SK-N-SH (cell line): ENCODE measurements around the gene LCN1. TPM values are rescaled to one million over a fixed set of nuclear protein-coding genes. Genes with fewer than 3 reads are reported as not detected.

Experiments
- CTCF ChIA-PET: fragments of 300-600, 350-600 bp; formaldehyde crosslinking; extraction: SDS; loops from one replicate; lab custom pipeline; 2021; lab: Yijun Ruan, JAX
- POLR2A ChIA-PET: fragments of 350-600 bp; sonication (Branson Sonifier 250); formaldehyde crosslinking; extraction: SDS; loops from one replicate; lab custom pipeline; 2020; ENCODE audit warnings: antibody characterized with exemption, inconsistent platforms; lab: Yijun Ruan, JAX
- DNase-seq: peaks from one replicate; pipeline ENCODE4 v3.0.0; 2012
- H2AFZ ChIP-seq: fragments of 200-600 bp; sonication (generic); 2 replicates; pipeline ENCODE4 v1.8.1; 2016; ENCODE audit warnings: antibody characterized with exemption, mild to moderate bottlenecking, low read depth
- H3F3A ChIP-seq: fragments of 200-600 bp; sonication (generic); replicated peaks from 2 replicates; pipeline ENCODE3; 2016; ENCODE audit warnings: antibody characterized with exemption, mild to moderate bottlenecking; ENCODE audit not compliant: insufficient read depth
- H3K27ac ChIP-seq, 2 experiments: fragments of 200-500 bp in 1 of 2; fragments of 200-600 bp in 1 of 2; sonication (Bioruptor generic) in 1 of 2; sonication (generic), shearing (Covaris generic) in 1 of 2; 2 replicates each; pipeline versions ENCODE4 v1.5.1 to v1.6.1; 2014 to 2016; ENCODE audit warnings: low read depth in 2 of 2, inconsistent platforms in 1 of 2, low read length in 1 of 2, mild to moderate bottlenecking in 1 of 2, mixed read lengths in 1 of 2
- H3K27me3 ChIP-seq: fragments of 200-600 bp; sonication (generic), shearing (Covaris generic); 2 replicates; pipeline ENCODE4 v1.6.1; 2016; ENCODE audit warnings: mixed run types; ENCODE audit not compliant: insufficient read depth
- H3K36me3 ChIP-seq, 2 experiments: fragments of 200-500 bp in 1 of 2; fragments of 200-600 bp in 1 of 2; sonication (Bioruptor generic) in 1 of 2; sonication (generic) in 1 of 2; replicated peaks in 1 of 2; 2 replicates each; pipeline versions ENCODE3 to v1.5.1; 2014 to 2016; ENCODE audit warnings: low read length in 1 of 2, mild to moderate bottlenecking in 1 of 2; ENCODE audit not compliant: insufficient read depth in 2 of 2, control insufficient read depth in 1 of 2
- H3K4me1 ChIP-seq, 2 experiments: fragments of 200-500 bp in 1 of 2; fragments of 200-600 bp in 1 of 2; sonication (Bioruptor generic) in 1 of 2; sonication (generic), shearing (Covaris generic) in 1 of 2; 2 replicates each; pipeline versions ENCODE4 v1.5.1 to v1.6.1; 2014 to 2016; ENCODE audit warnings: low read depth in 1 of 2, low read length in 1 of 2, mixed run types in 1 of 2; ENCODE audit not compliant: insufficient read depth in 2 of 2, control insufficient read depth in 1 of 2
- H3K4me2 ChIP-seq: fragments of 200-600 bp; sonication (generic), shearing (Covaris generic); 2 replicates; pipeline ENCODE4 v1.6.1; 2017; ENCODE audit warnings: mixed run types
- H3K4me3 ChIP-seq, 2 experiments: fragments of 200-500 bp in 1 of 2; fragments of 200-600 bp in 1 of 2; sonication (Bioruptor generic) in 1 of 2; sonication (generic), shearing (Covaris generic) in 1 of 2; 2 replicates each; pipeline versions ENCODE4 v1.5.1 to v1.8.1; 2014 to 2016; ENCODE audit warnings: low read depth in 2 of 2, inconsistent platforms in 1 of 2, low read length in 1 of 2, mild to moderate bottlenecking in 1 of 2, mixed read lengths in 1 of 2, moderate library complexity in 1 of 2
- H3K79me2 ChIP-seq: fragments of 200-600 bp; sonication (generic); 2 replicates; pipeline ENCODE4 v1.8.1; 2017; ENCODE audit warnings: mild to moderate bottlenecking; ENCODE audit not compliant: insufficient read depth
- H3K9ac ChIP-seq: fragments of 200-600 bp; sonication (generic); 2 replicates; pipeline ENCODE4 v1.6.1; 2017; ENCODE audit warnings: mixed run types
- H3K9me2 ChIP-seq: fragments of 200-600 bp; sonication (generic); 2 replicates; pipeline ENCODE4 v1.6.1; 2017; ENCODE audit warnings: mixed run types
- H3K9me3 ChIP-seq: fragments of 200-600 bp; sonication (generic); 2 replicates; pipeline ENCODE4 v1.6.1; 2017; ENCODE audit warnings: mixed run types, mild to moderate bottlenecking, moderate library complexity
- H4K20me1 ChIP-seq: fragments of 200-600 bp; sonication (generic); 2 replicates; pipeline ENCODE4 v1.6.1; 2017; ENCODE audit warnings: mild to moderate bottlenecking, mixed run types; ENCODE audit not compliant: insufficient read depth
- CHD2 ChIP-seq: fragments of 150-350 bp; IDR thresholded peaks from 2 replicates; pipeline ENCODE4 v1.6.1; 2018; ENCODE audit warnings: low read length; ENCODE audit not compliant: partially characterized antibody
- ELF1 ChIP-seq: IDR thresholded peaks from 2 replicates; pipeline ENCODE4 v1.4.0; 2012
- FOXM1 ChIP-seq: IDR thresholded peaks from 2 replicates; pipeline ENCODE4 v1.4.0; 2012; ENCODE audit warnings: low read depth, mild to moderate bottlenecking
- GATA2 ChIP-seq: sonication (generic); formaldehyde crosslinking; IDR thresholded peaks from 2 replicates; pipeline ENCODE4 v1.5.0; 2020; ENCODE audit warnings: mild to moderate bottlenecking, missing genetic modification reagents
- IRF3 ChIP-seq: fragments of 150-350 bp; IDR thresholded peaks from 2 replicates; pipeline ENCODE4 v1.6.1; 2016; ENCODE audit warnings: mild to moderate bottlenecking, low read depth, low read length
- JUND ChIP-seq: IDR thresholded peaks from 2 replicates; pipeline ENCODE4 v1.4.0; 2012
- MEF2A ChIP-seq: IDR thresholded peaks from 2 replicates; pipeline ENCODE4 v1.4.0; 2012; ENCODE audit warnings: low read depth, borderline replicate concordance
- MXI1 ChIP-seq: IDR thresholded peaks from 2 replicates; pipeline ENCODE4 v1.6.1; 2012; ENCODE audit warnings: mild to moderate bottlenecking, low read depth, low read length, improper control_type of control experiment
- NFIC ChIP-seq: IDR thresholded peaks from 2 replicates; pipeline ENCODE4 v1.4.0; 2012; ENCODE audit warnings: borderline replicate concordance
- NRF1 ChIP-seq: IDR thresholded peaks from 2 replicates; pipeline ENCODE4 v1.6.1; 2012; ENCODE audit warnings: low read depth, mild to moderate bottlenecking, low read length
- POLR2AphosphoS5 ChIP-seq: IDR thresholded peaks from 2 replicates; pipeline ENCODE4 v1.6.1; 2012; ENCODE audit warnings: low read depth, low read length
- RCOR1 ChIP-seq: fragments of 150-350 bp; IDR thresholded peaks from 2 replicates; pipeline ENCODE4 v1.6.1; 2017; ENCODE audit warnings: antibody characterized with exemption, low read length
- SMC3 ChIP-seq: IDR thresholded peaks from 2 replicates; pipeline ENCODE4 v1.6.1; 2012; ENCODE audit warnings: low read depth, low read length, improper control_type of control experiment
- TAF1 ChIP-seq: IDR thresholded peaks from 2 replicates; pipeline ENCODE4 v1.6.1; 2012; ENCODE audit warnings: low read depth, mild to moderate bottlenecking, low read length, moderate library complexity, borderline replicate concordance
- TCF12 ChIP-seq: IDR thresholded peaks from 2 replicates; pipeline ENCODE4 v1.4.0; 2012
- TEAD4 ChIP-seq: IDR thresholded peaks from 2 replicates; pipeline ENCODE4 v1.4.0; 2012; ENCODE audit warnings: mild to moderate bottlenecking, borderline replicate concordance; ENCODE audit not compliant: insufficient read depth
- USF2 ChIP-seq: fragments of 150-350 bp; IDR thresholded peaks from 2 replicates; pipeline ENCODE4 v1.6.1; 2017; ENCODE audit warnings: antibody characterized with exemption, low read length, low read depth, borderline replicate concordance
- YY1 ChIP-seq: IDR thresholded peaks from 2 replicates; pipeline ENCODE4 v1.4.0; 2012; ENCODE audit warnings: low read depth, mild to moderate bottlenecking
- WGBS: methylation state at CpG from one replicate; pipeline ENCODE4 v1.1.6; 2017; ENCODE audit warnings: low lambda C conversion rate; 5-methylcytosine and 5-hydroxymethylcytosine counted together
- polyA plus RNA-seq, 3 experiments: library from polyadenylated mRNA; depleted of rRNA; stranded (reverse); fragments of >200 nt; gene quantifications; 2 replicates each; pipeline ENCODE4 v1.2.3, GENCODE V29; 2012
- TF ChIP-seq, protein P1 (sequence below): IDR thresholded peaks from 2 replicates; pipeline ENCODE4 v1.4.0; 2012; ENCODE audit warnings: low read depth
- TF ChIP-seq, protein P2 (sequence below): IDR thresholded peaks from 2 replicates; pipeline ENCODE4 v1.4.0; 2012; ENCODE audit warnings: low read depth, borderline replicate concordance
- TF ChIP-seq, protein P3 (sequence below): IDR thresholded peaks from 2 replicates; pipeline ENCODE4 v1.6.1; 2012; ENCODE audit warnings: mild to moderate bottlenecking, low read depth, low read length, moderate library complexity

Gene LCN1
- polyA plus RNA-seq, 1 of the 3 experiments (the other 2 are of a cell fraction): not detected

GRCh38 chr9:135552698-135553171 lies 31.5 kb downstream of the LCN1 start (continued):
- no peak for TF ChIP-seq FOXM1
- TF ChIP-seq MXI1: no peak
- no peak for TF ChIP-seq YY1
- TF ChIP-seq, protein P1, sequence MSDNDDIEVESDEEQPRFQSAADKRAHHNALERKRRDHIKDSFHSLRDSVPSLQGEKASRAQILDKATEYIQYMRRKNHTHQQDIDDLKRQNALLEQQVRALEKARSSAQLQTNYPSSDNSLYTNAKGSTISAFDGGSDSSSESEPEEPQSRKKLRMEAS: no peak
- no peak for TF ChIP-seq NRF1
- no peak for TF ChIP-seq MEF2A

GRCh38 chr9:135554718-135555117 lies 33.5 kb downstream of the LCN1 start:
- no peaks in the 10 kb centered on the region for H4K20me1 ChIP-seq
- no peak overlapping the region for H3K27ac ChIP-seq
- POLR2A ChIA-PET: no interaction called here
- no peaks in the 10 kb centered on the region for H3F3A ChIP-seq
- H3K79me2 ChIP-seq: no peaks in the 10 kb centered on the region
- TF ChIP-seq JUND: no peak
- TF ChIP-seq MXI1: no peak
- no peak for TF ChIP-seq GATA2 (CRISPR knock-in tag)
- no peak for TF ChIP-seq CHD2
- TF ChIP-seq POLR2AphosphoS5: no peak
- no peak for TF ChIP-seq TCF12
- no peak for TF ChIP-seq TEAD4
- TF ChIP-seq ELF1: no peak
- TF ChIP-seq, protein P2, sequence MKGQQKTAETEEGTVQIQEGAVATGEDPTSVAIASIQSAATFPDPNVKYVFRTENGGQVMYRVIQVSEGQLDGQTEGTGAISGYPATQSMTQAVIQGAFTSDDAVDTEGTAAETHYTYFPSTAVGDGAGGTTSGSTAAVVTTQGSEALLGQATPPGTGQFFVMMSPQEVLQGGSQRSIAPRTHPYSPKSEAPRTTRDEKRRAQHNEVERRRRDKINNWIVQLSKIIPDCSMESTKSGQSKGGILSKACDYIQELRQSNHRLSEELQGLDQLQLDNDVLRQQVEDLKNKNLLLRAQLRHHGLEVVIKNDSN: no peak
- no peak for TF ChIP-seq TAF1
- no peak for TF ChIP-seq RCOR1
- TF ChIP-seq IRF3: no peak
- no peak for TF ChIP-seq NFIC
- TF ChIP-seq, protein P3, sequence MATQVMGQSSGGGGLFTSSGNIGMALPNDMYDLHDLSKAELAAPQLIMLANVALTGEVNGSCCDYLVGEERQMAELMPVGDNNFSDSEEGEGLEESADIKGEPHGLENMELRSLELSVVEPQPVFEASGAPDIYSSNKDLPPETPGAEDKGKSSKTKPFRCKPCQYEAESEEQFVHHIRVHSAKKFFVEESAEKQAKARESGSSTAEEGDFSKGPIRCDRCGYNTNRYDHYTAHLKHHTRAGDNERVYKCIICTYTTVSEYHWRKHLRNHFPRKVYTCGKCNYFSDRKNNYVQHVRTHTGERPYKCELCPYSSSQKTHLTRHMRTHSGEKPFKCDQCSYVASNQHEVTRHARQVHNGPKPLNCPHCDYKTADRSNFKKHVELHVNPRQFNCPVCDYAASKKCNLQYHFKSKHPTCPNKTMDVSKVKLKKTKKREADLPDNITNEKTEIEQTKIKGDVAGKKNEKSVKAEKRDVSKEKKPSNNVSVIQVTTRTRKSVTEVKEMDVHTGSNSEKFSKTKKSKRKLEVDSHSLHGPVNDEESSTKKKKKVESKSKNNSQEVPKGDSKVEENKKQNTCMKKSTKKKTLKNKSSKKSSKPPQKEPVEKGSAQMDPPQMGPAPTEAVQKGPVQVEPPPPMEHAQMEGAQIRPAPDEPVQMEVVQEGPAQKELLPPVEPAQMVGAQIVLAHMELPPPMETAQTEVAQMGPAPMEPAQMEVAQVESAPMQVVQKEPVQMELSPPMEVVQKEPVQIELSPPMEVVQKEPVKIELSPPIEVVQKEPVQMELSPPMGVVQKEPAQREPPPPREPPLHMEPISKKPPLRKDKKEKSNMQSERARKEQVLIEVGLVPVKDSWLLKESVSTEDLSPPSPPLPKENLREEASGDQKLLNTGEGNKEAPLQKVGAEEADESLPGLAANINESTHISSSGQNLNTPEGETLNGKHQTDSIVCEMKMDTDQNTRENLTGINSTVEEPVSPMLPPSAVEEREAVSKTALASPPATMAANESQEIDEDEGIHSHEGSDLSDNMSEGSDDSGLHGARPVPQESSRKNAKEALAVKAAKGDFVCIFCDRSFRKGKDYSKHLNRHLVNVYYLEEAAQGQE: no peak
- no peak for TF ChIP-seq FOXM1
- no peak for TF ChIP-seq SMC3
- TF ChIP-seq USF2: no peak
- TF ChIP-seq, all 33 proteins: peak for 0
- DNase-seq: no peak
- no peak overlapping the region for H2AFZ ChIP-seq
- CTCF ChIA-PET: interaction anchor here (0.7 to 1.2 kb wide), 2 partner anchors 49 to 245 kb away, joined by 3 read pairs; no protein-coding TSS in a partner anchor
- WGBS: 29% methylated on average over 4 of the region's 4 CpGs
- H3K4me2 ChIP-seq: no peak overlapping the region
- H3K9me3 ChIP-seq: no peaks in the 10 kb centered on the region
- no peaks in the 10 kb centered on the region for H3K27me3 ChIP-seq
- no peak overlapping the region for H3K9ac ChIP-seq
- H3K4me3 ChIP-seq: no peak overlapping the region
- no peaks in the 10 kb centered on the region for H3K4me1 ChIP-seq
- H3K9me2 ChIP-seq: no peaks in the 10 kb centered on the region
- H3K36me3 ChIP-seq: no peaks in the 10 kb centered on the region
